Skin of body (tissue), 2 donors: ENCODE results near the gene SLC9B2. TPM values are rescaled to one million over a fixed set of nuclear protein-coding genes. Genes with fewer than 3 reads are reported as not detected.
A peak's percentile ranks its signal among the peaks of the same experiment; 100 is the strongest.

Experiments used
- DNase-seq: peaks from one replicate; lab custom pipeline; 2025; lab: John Stamatoyannopoulos, UW
- total RNA-seq: library from RNA; depleted of rRNA; stranded (reverse); fragments of >200 nt; gene quantifications from one replicate; pipeline ENCODE4 v1.2.3, GENCODE V29; 2014

Gene SLC9B2
- total RNA-seq, 1 donor from 2014 or later, result 10.7 TPM

- DNase-seq, result peak; percentile 45
These were observed 441 bp downstream of the SLC9B2 start for GRCh38 chr4:103075894-103076746.

GRCh38 chr4:103075435-103075893 is 1.1 kb downstream of the SLC9B2 start:
- DNase-seq, result no peak

GRCh38 chr4:103074744-103075434 is 1.7 kb downstream of the SLC9B2 start:
- DNase-seq, result no peak

DNA sequence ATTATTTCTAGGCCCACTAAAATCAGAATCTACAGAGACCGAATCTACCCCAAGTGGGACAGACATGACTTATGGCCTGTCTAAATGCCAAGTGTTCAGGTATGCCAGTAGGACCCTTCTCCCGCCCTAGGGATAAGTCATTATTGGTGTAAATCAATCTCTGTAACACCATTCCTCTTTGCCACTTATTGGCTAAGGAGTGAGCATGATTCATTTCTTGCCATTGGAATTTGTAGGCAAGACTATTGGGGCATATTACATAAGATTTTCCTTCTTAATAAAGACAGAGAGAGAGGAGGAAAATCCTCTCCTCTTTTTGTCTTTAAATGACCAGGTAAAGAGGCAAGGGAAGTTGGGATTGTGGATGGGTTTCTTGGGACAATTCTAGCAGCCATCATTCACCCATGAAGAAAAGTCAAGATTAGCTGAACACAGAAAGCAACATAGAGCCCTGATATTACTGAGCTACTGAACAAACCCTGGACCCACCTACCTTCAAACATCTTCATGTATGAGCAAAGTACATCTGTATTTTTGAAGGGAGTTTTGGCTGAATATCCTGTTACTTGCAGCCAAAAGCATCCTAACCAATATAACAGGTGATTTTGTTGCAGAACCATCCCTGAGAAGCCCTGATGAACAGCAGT is 2.6 kb downstream of the SLC9B2 start:
- DNase-seq, result no peak

- no peak for DNase-seq
These were observed 8.6 kb downstream of the SLC9B2 start for GRCh38 chr4:103067841-103068547.

- DNase-seq, result no peak
These were observed 16.0 kb downstream of the SLC9B2 start for GRCh38 chr4:103060453-103061148.

- no peak for DNase-seq
These were observed 22.5 kb downstream of the SLC9B2 start for GRCh38 chr4:103054030-103054429.

DNA sequence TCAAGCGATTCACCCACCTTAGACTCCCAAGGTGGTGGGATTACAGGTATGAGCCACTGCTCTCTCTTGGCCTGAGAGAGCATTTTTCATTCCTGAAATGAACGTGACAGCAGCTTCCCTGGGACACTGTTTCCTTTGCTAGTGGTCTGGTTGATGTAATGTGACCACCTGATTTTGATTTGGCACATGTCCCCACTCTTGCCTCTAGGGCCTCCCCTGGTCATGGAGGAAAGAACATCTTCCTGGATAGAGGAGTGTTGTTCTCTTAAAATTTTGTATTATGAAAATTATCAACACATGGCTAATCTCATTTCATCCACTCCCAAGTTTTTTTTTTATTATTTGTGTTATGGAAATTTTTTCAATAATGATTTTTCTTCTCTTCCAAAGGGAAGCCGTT is 23.8 kb downstream of the SLC9B2 start:
- DNase-seq, result no peak

- no peak for DNase-seq
These were observed 24.4 kb downstream of the SLC9B2 start for GRCh38 chr4:103052145-103052544.

DNA sequence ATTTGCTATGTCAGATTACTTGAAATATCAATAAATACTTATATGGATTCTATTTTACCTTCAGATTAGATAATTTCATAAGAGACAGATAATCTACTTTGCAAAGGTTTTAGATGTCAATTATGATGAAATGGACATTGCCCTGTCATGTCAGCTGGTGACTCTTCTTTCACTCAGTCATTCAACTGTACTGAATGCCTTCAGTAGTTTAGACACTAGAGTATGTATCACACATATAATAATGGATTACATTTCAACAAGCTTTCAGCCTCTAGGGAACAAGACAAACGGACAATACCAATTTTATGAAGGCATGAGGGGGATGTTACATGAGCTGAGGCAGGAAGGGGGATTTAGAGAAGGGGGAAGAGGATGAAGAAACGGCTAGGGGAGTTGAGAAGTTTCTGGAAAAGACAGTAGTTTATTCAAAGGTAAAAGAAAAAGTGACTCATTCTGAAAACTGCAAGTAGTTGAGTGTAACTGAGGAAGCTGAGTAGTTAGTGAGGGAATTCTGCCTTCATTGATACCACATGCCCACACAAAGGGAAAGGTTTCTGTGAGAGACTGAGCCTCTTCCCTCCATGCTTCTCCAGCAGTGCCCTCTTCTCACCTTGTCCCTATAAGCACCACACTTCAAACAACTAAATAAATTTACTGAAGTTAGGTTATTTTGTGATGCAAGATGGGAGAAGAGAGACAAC is 25.7 kb downstream of the SLC9B2 start:
- no peak for DNase-seq

DNA sequence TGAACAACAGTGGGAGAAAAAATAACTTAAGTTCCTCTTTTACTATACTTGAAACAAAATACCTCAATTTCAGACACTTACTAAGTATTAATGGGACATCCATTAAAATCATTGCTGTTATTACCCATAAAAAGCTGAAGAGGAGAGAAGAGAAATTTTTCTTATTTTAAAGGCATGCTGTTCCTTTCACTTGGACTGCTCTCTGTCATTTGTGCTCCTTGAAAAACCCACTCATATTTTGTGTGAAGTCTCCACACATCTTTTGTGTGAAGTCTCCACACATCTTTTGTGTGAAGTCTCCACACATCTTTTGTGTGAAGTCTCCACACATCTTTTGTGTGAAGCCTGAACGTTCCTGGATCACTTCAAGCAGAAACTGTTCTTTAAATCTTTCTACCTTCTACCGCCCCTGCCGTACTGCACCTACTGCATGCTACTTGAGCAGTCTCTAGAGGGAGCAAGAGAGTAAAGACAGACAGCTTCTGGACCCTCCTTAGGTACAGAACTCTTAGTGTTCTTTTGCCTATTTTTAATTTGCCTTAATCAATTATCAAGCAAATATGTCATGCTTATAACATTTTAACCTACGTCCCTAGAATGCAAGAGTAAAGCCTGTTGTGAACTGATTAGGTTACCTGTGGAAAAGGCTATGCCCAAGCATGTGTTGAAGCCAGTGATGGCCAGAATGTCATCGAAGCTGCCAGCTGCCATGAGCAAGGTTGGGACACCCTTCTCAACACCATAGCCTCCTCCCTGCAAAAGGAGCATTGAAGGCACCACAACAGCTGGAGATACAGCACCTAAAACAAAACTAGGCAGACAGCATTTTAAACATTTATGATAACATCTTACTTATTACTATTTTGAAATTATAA is 29.9 kb downstream of the SLC9B2 start:
- DNase-seq, result no peak

DNA sequence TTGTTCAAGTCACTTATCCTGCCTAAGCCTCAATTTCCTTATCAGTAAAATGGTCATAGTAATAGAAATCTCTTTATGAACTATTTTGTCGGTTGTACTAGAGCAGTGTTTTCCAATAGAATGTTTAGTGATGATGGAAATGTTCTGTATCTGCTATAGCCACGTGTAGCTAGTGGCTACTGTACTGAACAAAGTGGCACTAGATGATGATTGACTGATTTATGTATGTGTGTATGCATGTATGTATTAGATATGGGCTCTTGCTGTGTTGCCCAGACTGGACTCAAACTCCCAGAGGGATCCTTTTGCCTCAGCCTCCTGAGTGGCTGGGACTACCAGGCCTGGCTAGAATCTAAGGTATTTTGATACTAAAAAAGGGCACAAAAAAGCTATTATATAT is 32.4 kb downstream of the SLC9B2 start:
- DNase-seq, result no peak

DNA sequence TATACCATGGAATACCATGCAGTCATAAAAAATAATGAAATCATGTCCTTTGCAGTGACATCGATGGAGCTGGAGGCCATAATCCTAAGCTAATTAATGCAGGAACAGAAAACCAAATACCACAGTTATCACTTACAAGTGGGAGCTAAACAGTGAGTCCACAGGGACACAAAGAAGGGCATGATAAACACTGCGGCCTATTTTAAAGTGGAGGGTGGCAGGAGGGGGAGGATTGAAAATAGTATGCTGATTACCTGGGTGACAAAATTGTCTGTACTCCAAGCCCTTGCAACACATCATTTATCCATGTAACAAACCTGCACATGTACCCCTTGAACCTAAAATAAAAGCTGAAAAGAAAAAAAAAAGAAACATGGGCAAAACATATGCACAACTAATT is 40.4 kb downstream of the SLC9B2 start:
- no peak for DNase-seq

DNA sequence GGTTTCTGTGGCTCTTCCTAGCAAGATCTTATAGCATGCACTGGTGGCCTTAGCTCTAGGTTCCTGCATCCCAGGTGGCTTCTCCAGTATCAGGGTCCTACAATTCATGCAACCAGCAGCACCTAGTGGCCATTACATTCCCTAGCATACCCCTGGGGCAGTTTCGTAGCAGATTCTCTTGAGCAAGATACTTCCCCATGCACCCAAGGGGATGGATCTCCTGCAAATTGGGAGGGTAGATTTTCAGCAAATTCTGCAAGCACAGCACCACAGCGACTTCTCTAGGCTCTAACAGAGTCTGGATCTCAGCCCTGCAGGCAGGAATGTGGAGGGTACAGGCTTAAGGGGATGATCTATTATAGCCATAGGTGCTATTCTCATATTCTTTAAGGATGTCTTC is 44.0 kb downstream of the SLC9B2 start:
- DNase-seq, result no peak

- no peak for DNase-seq
These were observed 45.8 kb downstream of the SLC9B2 start for GRCh38 chr4:103030791-103031190.

DNA sequence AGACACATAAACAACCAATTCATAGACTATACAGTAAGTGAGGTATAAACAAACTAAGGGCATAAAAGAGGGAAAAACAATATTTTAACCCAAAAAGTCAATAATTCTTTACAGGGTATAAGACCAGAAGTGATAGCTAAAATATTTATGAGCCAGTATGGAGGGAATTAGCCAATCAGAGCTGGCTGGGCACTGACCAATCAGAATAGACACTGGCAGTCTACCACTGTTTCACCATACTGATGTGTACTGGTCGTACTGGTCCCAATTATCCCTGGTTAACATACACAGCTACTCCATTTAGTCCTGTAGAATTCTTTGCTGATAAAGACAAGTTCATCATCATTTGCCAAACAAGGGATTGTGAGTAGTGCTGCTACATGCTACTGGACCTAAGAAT is 47.3 kb downstream of the SLC9B2 start:
- no peak for DNase-seq

GRCh38 chr4:103026868-103027267 is 49.7 kb downstream of the SLC9B2 start:
- no peak for DNase-seq

DNA sequence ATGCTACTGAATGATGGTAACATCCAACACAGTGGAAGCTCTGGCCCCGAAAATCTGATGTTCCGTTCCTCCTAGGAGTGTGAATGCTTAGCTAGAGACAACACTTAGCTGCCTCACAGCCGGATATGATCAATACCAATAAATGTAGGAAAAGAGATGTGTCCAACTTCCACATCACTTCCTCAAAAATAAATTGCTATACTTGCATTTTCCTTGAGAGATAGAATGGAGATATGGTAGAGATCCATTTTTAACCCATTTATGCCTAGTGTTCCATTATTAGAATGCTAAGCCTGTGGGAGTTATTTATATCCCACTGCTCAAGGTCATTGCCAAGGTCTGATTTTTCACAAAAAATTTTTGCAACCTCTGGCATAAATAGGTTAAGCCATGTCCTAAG is 51.6 kb downstream of the SLC9B2 start:
- DNase-seq, result no peak

DNA sequence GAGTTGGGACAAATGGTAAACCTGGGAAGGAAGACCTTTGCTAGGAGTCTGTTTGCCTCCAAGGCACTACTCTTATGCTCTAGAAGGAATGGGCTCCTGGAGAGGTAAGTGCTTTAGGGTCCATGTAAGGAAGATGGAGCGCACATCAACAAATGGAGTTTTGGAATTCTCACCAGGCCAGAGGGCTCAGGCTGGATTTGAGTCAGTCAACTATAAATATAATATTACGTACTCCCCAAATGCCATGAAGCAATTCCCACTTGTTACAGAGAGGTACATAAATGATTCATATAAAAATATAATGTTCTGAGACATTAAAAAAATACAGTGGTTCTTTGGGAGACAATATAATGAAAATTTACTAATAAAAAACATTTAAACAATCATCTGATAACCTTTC is 55.4 kb downstream of the SLC9B2 start:
- no peak for DNase-seq
